Parathyroid adenoma (tissue), 2 donors: Measurements from ENCODE around the gene TSPOAP1.

ENCODE experiments used
- H2AFZ ChIP-seq: fragments of 300-600 bp; sonication (generic); one replicate; pipeline ENCODE4 v1.7.0; 2017; ENCODE audit warnings: antibody characterized with exemption, mild to moderate bottlenecking
- H3K27ac ChIP-seq: fragments of 300-600 bp; sonication (generic); one replicate; pipeline ENCODE4 v1.7.0; 2017
- H3K27me3 ChIP-seq: fragments of 300-600 bp; sonication (generic); one replicate; pipeline ENCODE4 v1.7.0; 2017; ENCODE audit warnings: low read length; ENCODE audit not compliant: control insufficient read depth, insufficient read depth
- H3K36me3 ChIP-seq: fragments of 300-600 bp; sonication (generic); one replicate; pipeline ENCODE4 v1.7.0; 2017; ENCODE audit warnings: low read length; ENCODE audit not compliant: control insufficient read depth, insufficient read depth
- H3K4me1 ChIP-seq: fragments of 300-600 bp; sonication (generic); one replicate; pipeline ENCODE4 v1.7.0; 2017; ENCODE audit warnings: control low read depth
- H3K4me2 ChIP-seq: fragments of 300-600 bp; sonication (generic); one replicate; pipeline ENCODE4 v1.7.0; 2017; ENCODE audit warnings: low read length
- H3K4me3 ChIP-seq: fragments of 300-600 bp; sonication (generic); one replicate; pipeline ENCODE4 v1.7.0; 2017; ENCODE audit warnings: low read depth, low read length
- H3K79me2 ChIP-seq: fragments of 300-600 bp; sonication (generic); one replicate; pipeline ENCODE4 v1.7.0; 2017; ENCODE audit warnings: control low read depth
- H3K9ac ChIP-seq: fragments of 300-600 bp; sonication (generic); one replicate; pipeline ENCODE4 v1.7.0; 2017; ENCODE audit warnings: mild to moderate bottlenecking
- H3K9me3 ChIP-seq: fragments of 300-600 bp; sonication (generic); one replicate; pipeline ENCODE4 v1.7.0; 2017; ENCODE audit warnings: low read length; ENCODE audit not compliant: control insufficient read depth
- CTCF ChIP-seq: fragments of 300-600 bp; sonication (generic); IDR thresholded peaks from one replicate; pipeline ENCODE4 v1.7.0; 2017; ENCODE audit warnings: antibody characterized with exemption, mild to moderate bottlenecking
- donor health status: primary hyperparathyroidism.

Gene TSPOAP1

GRCh38 chr17:58269557-58270291 is 58.9 kb downstream of the TSPOAP1 start:
- no peak overlapping the region for H3K4me2 ChIP-seq
- H3K79me2 ChIP-seq: no peaks in the 10 kb centered on the region
- H3K27me3 ChIP-seq: no peaks in the 10 kb centered on the region
- H3K27ac ChIP-seq: no peak overlapping the region
- no peaks in the 10 kb centered on the region for H3K4me1 ChIP-seq
- H2AFZ ChIP-seq: no peak overlapping the region
- TF ChIP-seq CTCF: no peak
- no peaks in the 10 kb centered on the region for H3K36me3 ChIP-seq
- no peaks in the 10 kb centered on the region for H3K9me3 ChIP-seq
- H3K9ac ChIP-seq: no peak overlapping the region
- H3K4me3 ChIP-seq: no peak overlapping the region

- Histone ChIP-seq H3K9ac (no peak overlapping the region), H3K27me3 (no peaks in the 10 kb centered on the region), H3K9me3 (no peaks in the 10 kb centered on the region), H3K79me2 (no peaks in the 10 kb centered on the region), H3K4me1 (no peaks in the 10 kb centered on the region), H3K27ac (no peak overlapping the region), H3K36me3 (no peaks in the 10 kb centered on the region), H3K4me2 (no peak overlapping the region), H3K4me3 (no peak overlapping the region), H2AFZ (no peak overlapping the region)
- TF ChIP-seq CTCF: no peak
Observed at GRCh38 chr17:58268774-58269556, 59.6 kb downstream of the TSPOAP1 start.

- no peaks in the 10 kb centered on the region for H3K79me2 ChIP-seq
- no peaks in the 10 kb centered on the region for H3K36me3 ChIP-seq
- H3K27ac ChIP-seq: no peak overlapping the region
- H2AFZ ChIP-seq: no peak overlapping the region
- no peak overlapping the region for H3K4me2 ChIP-seq
- H3K9ac ChIP-seq: no peak overlapping the region
- no peaks in the 10 kb centered on the region for H3K27me3 ChIP-seq
- no peaks in the 10 kb centered on the region for H3K9me3 ChIP-seq
- no peaks in the 10 kb centered on the region for H3K4me1 ChIP-seq
- TF ChIP-seq CTCF: no peak
- H3K4me3 ChIP-seq: no peak overlapping the region
Observed at GRCh38 chr17:58268326-58268725, 60.3 kb downstream of the TSPOAP1 start.

DNA sequence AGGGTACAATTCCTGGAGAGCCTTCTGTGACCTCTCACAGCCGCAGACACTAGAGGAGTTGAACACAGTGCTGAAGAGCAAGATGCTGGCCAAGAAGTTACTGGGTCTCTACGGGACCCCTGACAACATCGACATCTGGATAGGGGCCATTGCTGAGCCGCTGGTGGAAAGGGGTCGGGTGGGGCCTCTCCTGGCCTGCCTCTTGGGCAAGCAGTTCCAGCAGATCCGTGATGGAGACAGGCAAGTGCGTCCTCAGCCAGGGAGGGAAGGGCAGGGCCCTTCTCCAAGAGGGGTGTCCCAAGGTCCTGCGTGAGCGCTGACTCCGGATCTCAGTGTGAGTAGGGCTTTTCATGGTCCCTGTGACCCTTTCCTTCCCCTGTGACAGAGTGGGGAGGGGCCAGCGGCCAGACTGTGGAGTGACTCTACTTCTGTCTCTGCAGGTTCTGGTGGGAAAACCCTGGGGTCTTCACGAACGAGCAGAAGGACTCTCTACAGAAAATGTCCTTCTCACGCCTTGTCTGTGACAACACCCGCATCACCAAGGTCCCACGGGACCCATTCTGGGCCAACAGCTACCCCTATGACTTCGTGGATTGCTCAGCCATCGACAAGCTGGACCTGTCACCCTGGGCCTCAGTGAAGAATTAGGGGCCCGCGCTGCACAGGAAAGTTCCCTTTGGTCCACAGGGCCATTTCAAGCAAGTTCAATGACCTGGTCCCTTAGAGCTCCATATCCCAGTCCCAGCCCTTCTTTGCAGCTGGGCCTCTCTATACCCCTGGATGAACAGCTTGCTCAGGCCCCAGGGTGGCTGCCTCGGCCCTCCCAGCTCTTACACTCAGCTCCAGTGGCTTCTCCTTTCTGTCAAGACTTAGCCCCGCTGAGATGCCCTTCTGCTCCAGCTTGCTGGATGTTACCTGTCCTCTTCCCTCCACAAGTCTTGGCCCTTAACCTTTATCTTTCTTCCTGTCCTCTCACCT is 61.0 kb downstream of the TSPOAP1 start:
- H3K4me1 ChIP-seq: no peaks in the 10 kb centered on the region
- H3K4me2 ChIP-seq: no peak overlapping the region
- no peaks in the 10 kb centered on the region for H3K9me3 ChIP-seq
- no peak overlapping the region for H2AFZ ChIP-seq
- no peaks in the 10 kb centered on the region for H3K36me3 ChIP-seq
- no peak overlapping the region for H3K9ac ChIP-seq
- H3K27ac ChIP-seq: no peak overlapping the region
- TF ChIP-seq CTCF: no peak
- no peaks in the 10 kb centered on the region for H3K79me2 ChIP-seq
- no peaks in the 10 kb centered on the region for H3K27me3 ChIP-seq
- H3K4me3 ChIP-seq: no peak overlapping the region
